Stimulated activated CD8-positive, alpha-beta memory T cell treated with anti-CD3 and anti-CD28 coated beads, Interleukin-15, amount 100 ng/mL, for 24 hours (primary cell): ENCODE results near the gene RAB11FIP4.

Experiments
- DNase-seq: peaks from one replicate; pipeline ENCODE4 v3.0.0-alpha.2; 2020; ENCODE audit warnings: low read depth

The RAB11FIP4 gene

GRCh38 chr17:31387438-31387837, 4.0 kb upstream of the RAB11FIP4 start:
- DNase-seq: no peak

GRCh38 chr17:31388351-31388750, 3.1 kb upstream of the RAB11FIP4 start:
- no peak for DNase-seq

GRCh38 chr17:31388770-31389656, 2.5 kb upstream of the RAB11FIP4 start:
- peak; percentile 26 for DNase-seq

- DNase-seq: no peak
Measured at GRCh38 chr17:31389657-31390381, 1.7 kb upstream of the RAB11FIP4 start.

GRCh38 chr17:31390426-31390747, 1.1 kb upstream of the RAB11FIP4 start:
- DNase-seq: no peak

GRCh38 chr17:31390748-31391495, 553 bp upstream of the RAB11FIP4 start:
- DNase-seq: no peak

- DNase-seq: no peak
Measured at GRCh38 chr17:31392002-31392855, 754 bp downstream of the RAB11FIP4 start.

GRCh38 chr17:31392856-31393748, 1.6 kb downstream of the RAB11FIP4 start:
- no peak for DNase-seq

GRCh38 chr17:31393749-31394146, 2.3 kb downstream of the RAB11FIP4 start:
- DNase-seq: no peak

- DNase-seq: no peak
Measured at GRCh38 chr17:31394544-31394943, 3.1 kb downstream of the RAB11FIP4 start.

- DNase-seq: no peak
Measured at GRCh38 chr17:31397256-31397939, 5.9 kb downstream of the RAB11FIP4 start.

- no peak for DNase-seq
Measured at GRCh38 chr17:31398381-31399311, 7.2 kb downstream of the RAB11FIP4 start.

GRCh38 chr17:31400481-31400950, 9.0 kb downstream of the RAB11FIP4 start:
- no peak for DNase-seq

GRCh38 chr17:31401456-31402254, 10.2 kb downstream of the RAB11FIP4 start:
- DNase-seq: no peak

GRCh38 chr17:31404028-31404949, 12.8 kb downstream of the RAB11FIP4 start:
- no peak for DNase-seq

GRCh38 chr17:31405890-31406371, 14.5 kb downstream of the RAB11FIP4 start:
- DNase-seq: no peak

- no peak for DNase-seq
Measured at GRCh38 chr17:31408586-31408985, 17.1 kb downstream of the RAB11FIP4 start.
